Measurements from ENCODE around the gene H19. TPM values are rescaled to one million over a fixed set of nuclear protein-coding genes. Genes with fewer than 3 reads are reported as not detected.

Gene H19
- total and polyA plus RNA-seq, 2 of the 8 experiments (the other 6 are each of a cell fraction or from before 2014, with no cell fraction given): 5.2 to 10.0 TPM

GRCh38 chr11:1963864-1964263 lies 33.8 kb downstream of the H19 start:
- Histone ChIP-seq H2BK20ac (ENCODE audit: low read length) (no peak overlapping the region), H3K56ac (replicated peaks; ENCODE audit: insufficient read length, low read depth, low read length) (no peak overlapping the region), H2BK12ac (ENCODE audit: low read depth, low read length) (no peak overlapping the region), H3K4me1 (replicated peaks in 1 of 4; ENCODE audit: control insufficient read depth in 3 of 4, insufficient read depth in 4 of 4, low read length in 3 of 4) (no peaks in the 10 kb centered on the region), H4K8ac (ENCODE audit: extremely low read depth, insufficient read depth, low read length) (no peak overlapping the region), H3K14ac (ENCODE audit: insufficient read length) (no peak overlapping the region), H2BK120ac (replicated peaks; ENCODE audit: low read depth, low read length) (no peak overlapping the region), H3K4ac (replicated peaks; ENCODE audit: insufficient read length, low read depth, low read length) (no peak overlapping the region), H3K36me3 (ENCODE audit: control insufficient read depth in 2 of 4, insufficient read depth in 4 of 4, low read length in 3 of 4) (no peaks in the 10 kb centered on the region), H2BK15ac (ENCODE audit: low read length) (no peak overlapping the region), H2AK5ac (ENCODE audit: low read depth, low read length) (no peak overlapping the region), H3K18ac (ENCODE audit: extremely low read depth, low read length) (no peak overlapping the region), H3K27me3 (replicated peaks in 1 of 4; ENCODE audit: control insufficient read depth in 3 of 4, extremely low read depth in 1 of 4, insufficient read depth in 3 of 4, low read length in 3 of 4) (no peaks in the 10 kb centered on the region), H2BK5ac (ENCODE audit: low read depth, low read length) (no peak overlapping the region), H4K20me1 (replicated peaks in 1 of 2; ENCODE audit: control insufficient read depth in 1 of 2, insufficient read depth in 2 of 2, low read length in 2 of 2) (no peaks in the 10 kb centered on the region), H3K79me1 (ENCODE audit: low read depth, low read length) (no peaks in the 10 kb centered on the region), H2AFZ (ENCODE audit: low read length) (no peak overlapping the region), H3K27ac (ENCODE audit: low read depth, low read length) (no peak overlapping the region), H3K9ac (replicated peaks in 1 of 4; ENCODE audit: extremely low read depth in 1 of 4, low read depth in 3 of 4, low read length in 3 of 4) (no peak overlapping the region), H3K23ac (ENCODE audit: insufficient read length) (no peak overlapping the region), H4K91ac (replicated peaks; ENCODE audit: insufficient read length, low read length) (no peak overlapping the region), H4K5ac (ENCODE audit: insufficient read length, low read depth, low read length) (no peak overlapping the region), H3K4me3 (ENCODE audit: extremely low read depth in 1 of 4, insufficient read depth in 2 of 4, low read depth in 3 of 4, low read length in 4 of 4) (no peak overlapping the region), H3K4me2 (ENCODE audit: insufficient read depth in 1 of 2, low read depth in 2 of 2, low read length in 2 of 2) (no peak overlapping the region), H3K79me2 (ENCODE audit: control insufficient read depth in 1 of 2, insufficient read depth in 2 of 2, low read length in 2 of 2) (no peaks in the 10 kb centered on the region), H3K9me3 (ENCODE audit: insufficient read depth in 2 of 2, low read depth in 1 of 2, low read length in 1 of 2) (no peaks in the 10 kb centered on the region), H3K23me2 (ENCODE audit: low read depth, low read length) (no peaks in the 10 kb centered on the region)
- ChIA-PET CTCF (ENCODE audit: partially characterized antibody) (interaction anchor here (0.6 to 6.6 kb wide), 9 partner anchors 9 to 426 kb away, joined by 3 to 100 read pairs (median 3); no protein-coding TSS in a partner anchor), POLR2A (ENCODE audit: partially characterized antibody) (no interaction called here)
- no peak for DNase-seq (ENCODE audit: low read depth in 1 of 2, low spot score in 2 of 2)
- WGBS, 2 experiments (ENCODE audit: extremely low coverage in 1 of 2, insufficient coverage in 1 of 2, insufficient read length in 1 of 2, insufficient replicate concordance in 2 of 2, low coverage in 1 of 2, low lambda C conversion rate in 2 of 2, missing lambda C conversion rate in 1 of 2): no CpG with 5 or more reads among the region's 20 CpGs
- TF ChIP-seq EZH2 (IDR thresholded peaks at IDR 0.05; ENCODE audit: low read depth, low read length, severe bottlenecking) (no peak), POLR2AphosphoS5 (IDR thresholded peaks at IDR 0.05; ENCODE audit: low read depth, low read length) (no peak), CBX8 (IDR thresholded peaks at IDR 0.05; ENCODE audit: borderline replicate concordance, low read depth, low read length) (no peak), BCL11A (IDR thresholded peaks at IDR 0.05; ENCODE audit: low read depth in 2 of 2, low read length in 2 of 2) (no peak), JUND (IDR thresholded peaks at IDR 0.05; ENCODE audit: low read length) (no peak), CHD2 (IDR thresholded peaks at IDR 0.05; ENCODE audit: low read length) (no peak), ZNF274 (IDR thresholded peaks at IDR 0.05; ENCODE audit: borderline replicate concordance, extremely low read depth, low read length) (no peak), TBP (IDR thresholded peaks at IDR 0.05; ENCODE audit: low read depth, low read length) (no peak), TCF12 (IDR thresholded peaks at IDR 0.05; ENCODE audit: low read depth, low read length) (no peak)
- TF ChIP-seq, protein P1, sequence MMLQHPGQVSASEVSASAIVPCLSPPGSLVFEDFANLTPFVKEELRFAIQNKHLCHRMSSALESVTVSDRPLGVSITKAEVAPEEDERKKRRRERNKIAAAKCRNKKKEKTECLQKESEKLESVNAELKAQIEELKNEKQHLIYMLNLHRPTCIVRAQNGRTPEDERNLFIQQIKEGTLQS (IDR thresholded peaks at IDR 0.05; ENCODE audit: insufficient read depth, low read depth, low read length): no peak
- FAIRE-seq: no peak
